Retinal pigment epithelial cell (primary cell): ENCODE results near the gene LCE3B.
A peak's percentile ranks its signal among the peaks of the same experiment; 100 is the strongest.

Experiments used
- DNase-seq: peaks from one replicate; pipeline ENCODE4 v3.0.0-alpha.2; 2010; ENCODE audit warnings: low read depth
- H3K4me3 ChIP-seq: 2 replicates; pipeline ENCODE4 v1.5.1; 2011; ENCODE audit warnings: mild to moderate bottlenecking, low read length, control low read depth, moderate library complexity
- TF ChIP-seq, protein P1 (sequence below): conservative IDR thresholded peaks from 2 replicates; pipeline ENCODE4 v1.5.1; 2011; ENCODE audit warnings: low read depth, low read length, control low read depth, inconsistent platforms

LCE3B gene

DNA sequence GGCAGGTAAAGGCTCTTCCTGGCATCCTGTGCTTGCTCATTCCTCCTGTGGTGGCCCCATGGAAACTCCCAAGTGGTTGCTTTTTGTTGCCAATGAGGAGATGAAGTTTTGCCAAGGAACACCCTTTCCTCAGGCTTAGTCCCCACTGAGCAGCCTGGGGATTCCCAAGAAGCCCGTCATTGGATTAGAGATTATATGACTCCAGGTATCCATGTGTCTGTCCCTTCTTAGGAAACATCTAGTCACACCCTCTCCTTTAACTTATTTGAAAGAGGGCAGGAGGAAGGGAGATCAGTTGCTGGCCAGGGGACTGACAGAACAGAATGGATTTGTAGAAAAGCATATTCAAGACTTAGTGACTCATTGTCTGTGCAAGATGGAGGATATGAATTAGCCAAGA is 13.1 kb downstream of the LCE3B start:
- TF ChIP-seq, protein P1, sequence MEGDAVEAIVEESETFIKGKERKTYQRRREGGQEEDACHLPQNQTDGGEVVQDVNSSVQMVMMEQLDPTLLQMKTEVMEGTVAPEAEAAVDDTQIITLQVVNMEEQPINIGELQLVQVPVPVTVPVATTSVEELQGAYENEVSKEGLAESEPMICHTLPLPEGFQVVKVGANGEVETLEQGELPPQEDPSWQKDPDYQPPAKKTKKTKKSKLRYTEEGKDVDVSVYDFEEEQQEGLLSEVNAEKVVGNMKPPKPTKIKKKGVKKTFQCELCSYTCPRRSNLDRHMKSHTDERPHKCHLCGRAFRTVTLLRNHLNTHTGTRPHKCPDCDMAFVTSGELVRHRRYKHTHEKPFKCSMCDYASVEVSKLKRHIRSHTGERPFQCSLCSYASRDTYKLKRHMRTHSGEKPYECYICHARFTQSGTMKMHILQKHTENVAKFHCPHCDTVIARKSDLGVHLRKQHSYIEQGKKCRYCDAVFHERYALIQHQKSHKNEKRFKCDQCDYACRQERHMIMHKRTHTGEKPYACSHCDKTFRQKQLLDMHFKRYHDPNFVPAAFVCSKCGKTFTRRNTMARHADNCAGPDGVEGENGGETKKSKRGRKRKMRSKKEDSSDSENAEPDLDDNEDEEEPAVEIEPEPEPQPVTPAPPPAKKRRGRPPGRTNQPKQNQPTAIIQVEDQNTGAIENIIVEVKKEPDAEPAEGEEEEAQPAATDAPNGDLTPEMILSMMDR: no peak
- no peak for DNase-seq
- H3K4me3 ChIP-seq: no peak overlapping the region

DNA sequence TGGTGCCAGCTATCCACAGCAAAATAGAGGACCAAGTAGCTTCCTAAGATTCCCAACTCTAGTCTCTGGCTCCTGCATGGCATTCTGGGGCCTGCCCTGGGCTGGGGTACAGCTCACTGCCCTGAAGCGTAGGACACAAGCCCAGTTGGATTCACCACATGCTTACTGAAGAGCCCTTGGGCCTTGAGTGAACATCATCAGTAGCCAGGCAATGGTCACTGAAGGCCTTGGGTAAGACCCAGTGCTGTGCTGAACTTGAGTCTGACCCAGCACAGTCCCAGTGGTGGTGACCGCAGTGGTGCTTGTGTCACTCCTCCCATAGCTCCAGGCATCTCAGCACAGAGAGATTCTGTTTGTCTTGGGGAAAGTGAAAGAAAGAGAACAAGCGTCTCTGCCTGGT is 17.0 kb downstream of the LCE3B start:
- TF ChIP-seq, protein P1: no peak
- no peak overlapping the region for H3K4me3 ChIP-seq
- DNase-seq: no peak

DNA sequence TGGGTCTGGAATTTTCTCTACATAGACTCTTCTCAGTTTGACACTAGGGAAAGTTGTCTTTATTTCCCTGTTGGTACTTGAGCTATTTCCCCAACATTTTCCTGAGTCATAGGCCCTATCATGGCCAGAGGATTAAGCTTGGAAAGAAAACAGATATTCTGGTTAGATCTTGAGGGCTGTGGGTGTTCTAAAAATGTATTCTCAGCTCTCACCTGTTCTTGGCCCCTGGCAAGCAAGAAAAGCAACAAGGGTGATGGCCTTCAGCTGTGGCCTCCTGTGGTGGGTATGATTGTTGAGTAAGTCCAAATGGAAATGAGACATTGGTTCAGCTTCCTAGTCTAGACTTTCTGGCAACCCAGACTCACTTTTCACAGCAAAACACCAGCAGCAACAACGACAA is 26.7 kb downstream of the LCE3B start:
- TF ChIP-seq, protein P1: no peak
- no peak overlapping the region for H3K4me3 ChIP-seq
- no peak for DNase-seq

DNA sequence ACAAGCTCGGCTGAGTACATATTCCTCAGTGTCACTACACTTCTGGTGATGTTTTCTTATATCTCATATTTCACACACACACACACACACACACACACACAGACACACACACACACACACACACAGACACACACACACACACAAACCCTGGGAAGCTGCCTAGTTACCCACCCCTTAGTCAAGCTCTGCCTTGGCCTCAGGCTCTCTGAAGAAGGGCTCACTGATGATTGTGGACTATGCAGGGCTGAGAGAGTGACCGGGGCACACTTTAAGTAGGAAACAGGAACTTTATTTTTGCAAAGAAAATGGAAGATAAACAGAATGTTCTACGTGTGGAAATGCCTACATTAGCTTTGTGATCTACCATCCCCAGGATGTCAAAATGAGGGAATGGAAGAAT is 30.3 kb downstream of the LCE3B start:
- H3K4me3 ChIP-seq: no peak overlapping the region
- DNase-seq: no peak
- TF ChIP-seq, protein P1: no peak

DNA sequence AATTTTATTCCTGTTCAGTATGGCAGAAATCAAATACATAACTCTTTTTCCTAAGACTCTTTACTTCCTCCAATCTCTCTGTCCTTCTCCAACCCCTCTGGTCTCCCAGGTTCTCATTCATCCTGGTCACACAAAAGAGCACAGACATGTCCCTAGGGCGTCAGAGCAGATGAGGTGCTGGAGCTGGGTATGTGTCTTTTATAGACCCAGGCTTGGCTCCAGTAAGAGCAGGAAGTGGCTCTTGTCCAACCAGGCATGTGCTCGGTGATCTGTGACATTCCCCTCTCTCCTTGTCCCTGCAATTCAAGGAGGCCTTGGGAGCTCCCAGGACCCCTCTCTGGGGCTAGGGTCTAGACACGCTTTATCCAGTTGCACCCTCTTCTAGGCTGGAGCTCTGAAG is 31.5 kb downstream of the LCE3B start:
- DNase-seq: no peak
- TF ChIP-seq, protein P1: no peak
- no peak overlapping the region for H3K4me3 ChIP-seq

DNA sequence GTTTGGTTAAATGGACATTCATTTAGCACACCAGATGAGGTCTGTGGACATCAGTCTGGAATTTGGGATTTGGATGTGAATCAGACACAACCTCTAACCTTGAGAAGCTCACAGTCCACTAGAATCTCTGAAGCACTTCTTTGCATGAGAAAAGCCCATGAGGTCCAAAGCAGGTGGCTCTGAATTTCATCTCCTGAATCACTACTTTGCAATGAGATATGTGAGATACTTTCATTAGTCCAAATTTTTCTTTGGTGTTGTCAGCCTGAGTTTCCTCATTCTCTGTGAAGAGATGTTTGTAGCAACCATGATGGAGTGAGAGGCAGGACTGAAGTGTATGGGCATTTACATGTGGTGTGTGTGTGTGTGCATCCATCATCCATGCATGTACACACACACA is 33.0 kb downstream of the LCE3B start:
- no peak for DNase-seq
- no peak overlapping the region for H3K4me3 ChIP-seq
- TF ChIP-seq, protein P1: no peak

DNA sequence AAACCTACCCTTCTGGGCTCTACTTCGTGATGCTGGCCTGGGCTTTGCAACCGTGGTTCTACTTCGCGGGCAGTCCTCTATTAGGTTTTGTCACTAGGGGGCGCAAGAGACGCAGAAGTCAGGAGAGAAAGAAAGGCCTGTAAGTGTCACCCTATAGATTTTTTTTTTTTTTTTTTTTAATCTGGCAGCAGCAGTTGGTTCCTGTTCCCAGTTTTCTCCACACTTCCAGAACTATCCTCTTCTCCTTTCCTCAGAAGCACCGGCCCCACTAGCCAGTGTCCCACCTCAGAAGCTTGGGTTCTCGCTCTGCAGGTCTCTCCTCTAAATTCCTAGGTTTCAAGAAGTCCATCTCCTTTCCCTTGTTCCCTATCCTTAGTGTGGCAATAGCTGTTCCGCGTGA is 40.5 kb downstream of the LCE3B start:
- TF ChIP-seq, protein P1: peak; percentile 79
- no peak overlapping the region for H3K4me3 ChIP-seq
- no peak for DNase-seq
